GM12878 (cell line): ENCODE results near the gene CHD1. TPM values are rescaled to one million over a fixed set of nuclear protein-coding genes. Genes with fewer than 3 reads are reported as not detected.

ENCODE experiments used
- ATAC-seq: fragments of 200-7000 bp; cut with Tn5 transposase; 3 replicates; pipeline ENCODE4 v1.9.1; 2020; ENCODE audit warnings: mild to moderate bottlenecking, moderate library complexity
- BruUV-seq: library from RNA; stranded (reverse); fragments of 400-500 nt; replicated peaks from 2 replicates; lab custom pipeline; 2021; lab: Mats Ljungman, UMichigan
- CTCF ChIA-PET: fragments of 300-600 bp; sonication (Branson Sonifier 250); formaldehyde crosslinking; extraction: SDS; loops from one replicate; lab custom pipeline; 2021; ENCODE audit warnings: inconsistent platforms; lab: Yijun Ruan, JAX
- POLR2A ChIA-PET: fragments of 350-600 bp; formaldehyde crosslinking; extraction: SDS; loops from one replicate; lab custom pipeline; 2021; ENCODE audit warnings: inconsistent platforms; lab: Charles Lee
- RAD21 ChIA-PET: fragments of 300-600 bp; sonication (Branson Sonifier 250); formaldehyde crosslinking; loops from one replicate; lab custom pipeline; 2023; ENCODE audit warnings: antibody characterized with exemption; ENCODE audit not compliant: unreplicated experiment; lab: Charles Lee
- SMC1A ChIA-PET: fragments of 300-600 bp; sonication (Branson Sonifier 250); formaldehyde crosslinking; loops from one replicate; lab custom pipeline; 2023; ENCODE audit not compliant: unreplicated experiment, uncharacterized antibody; lab: Charles Lee
- DNase-seq: peaks from one replicate; pipeline ENCODE4 v3.0.0-alpha.2; 2011; ENCODE audit warnings: low read depth, low spot score
- FAIRE-seq: peaks from 3 replicates; lab custom pipeline; 2011; peaks lifted over from hg19 to GRCh38; lab: Jason Lieb, UNC
- H2AFZ ChIP-seq: 2 replicates; pipeline ENCODE4 v1.6.0; 2011; ENCODE audit warnings: low read depth, low read length, control low read depth; ENCODE audit not compliant: control insufficient read depth
- H3K27ac ChIP-seq: 2 replicates; pipeline ENCODE4 v1.5.1; 2011; ENCODE audit warnings: control low read depth; ENCODE audit not compliant: control insufficient read depth, insufficient read depth
- H3K27me3 ChIP-seq, 2 experiments: replicated peaks in 1 of 2; 2 replicates each; pipeline versions ENCODE4 v1.6.0 to v1.6.1; 2011; ENCODE audit warnings: low read length in 1 of 2; ENCODE audit not compliant: control insufficient read depth in 2 of 2, insufficient read depth in 2 of 2
- H3K36me3 ChIP-seq, 2 experiments: 2 replicates each; pipeline ENCODE4 v1.5.1; 2011; ENCODE audit warnings: low read length in 1 of 2; ENCODE audit not compliant: control insufficient read depth in 2 of 2, insufficient read depth in 2 of 2
- H3K4me1 ChIP-seq: 2 replicates; pipeline ENCODE4 v1.6.1; 2011; ENCODE audit warnings: mild to moderate bottlenecking, low read length, moderate library complexity, mixed read lengths; ENCODE audit not compliant: control insufficient read depth, insufficient read depth
- H3K4me2 ChIP-seq: 2 replicates; pipeline ENCODE4 v1.6.0; 2011; ENCODE audit warnings: control low read depth; ENCODE audit not compliant: control insufficient read depth, insufficient read depth
- H3K4me3 ChIP-seq: fragments of 200-600 bp; sonication (generic); 2 replicates; pipeline ENCODE4 v1.5.1; 2016
- H3K79me2 ChIP-seq: 2 replicates; pipeline ENCODE4 v1.6.0; 2011; ENCODE audit warnings: low read length; ENCODE audit not compliant: control insufficient read depth, insufficient read depth
- H3K9ac ChIP-seq: 2 replicates; pipeline ENCODE4 v1.8.0; 2011; ENCODE audit warnings: low read length, control low read depth, mixed read lengths; ENCODE audit not compliant: control insufficient read depth, insufficient read depth
- H3K9me3 ChIP-seq: replicated peaks from 3 replicates; pipeline ENCODE4 v1.5.1; 2011; ENCODE audit warnings: mild to moderate bottlenecking, low read length; ENCODE audit not compliant: control insufficient read depth, insufficient read depth
- H4K20me1 ChIP-seq: 2 replicates; pipeline ENCODE4 v1.6.0; 2011; ENCODE audit not compliant: control insufficient read depth, insufficient read depth
- CEBPB ChIP-seq, 2 experiments: fragments of 150-350 bp in 1 of 2; IDR thresholded peaks; 2 replicates each; pipeline ENCODE4 v1.6.1; 2012 to 2014; ENCODE audit warnings: low read depth in 2 of 2, low read length in 2 of 2, borderline replicate concordance in 1 of 2, inconsistent platforms in 1 of 2
- CHD1 ChIP-seq: IDR thresholded peaks from 2 replicates; pipeline ENCODE4 v1.6.1; 2012; ENCODE audit warnings: low read depth, low read length, improper control_type of control experiment
- FOS ChIP-seq: IDR thresholded peaks from 3 replicates; pipeline ENCODE4 v1.6.1; 2011; ENCODE audit warnings: borderline replicate concordance; ENCODE audit not compliant: insufficient read length; ENCODE audit errors: extremely low read depth
- FOXK2 ChIP-seq: fragments of 450-650 bp; IDR thresholded peaks from 2 replicates; pipeline ENCODE4 v1.6.1; 2017; ENCODE audit warnings: mild to moderate bottlenecking, moderate library complexity
- MTA3 ChIP-seq: IDR thresholded peaks from 2 replicates; pipeline ENCODE4 v1.6.1; 2012; ENCODE audit warnings: low read length, inconsistent platforms, borderline replicate concordance
- MYB ChIP-seq: fragments of 150-350 bp; IDR thresholded peaks from 2 replicates; pipeline ENCODE4 v1.6.1; 2014; ENCODE audit warnings: mild to moderate bottlenecking, low read depth, low read length, borderline replicate concordance
- NFYB ChIP-seq: IDR thresholded peaks from 2 replicates; pipeline ENCODE4 v1.6.1; 2011; ENCODE audit warnings: low read depth, mild to moderate bottlenecking, low read length, improper control_type of control experiment, moderate library complexity; ENCODE audit not compliant: insufficient read depth
- NR2F1 ChIP-seq: fragments of 450-650 bp; conservative IDR thresholded peaks from 2 replicates; pipeline ENCODE4 v1.6.1; 2017; ENCODE audit warnings: mild to moderate bottlenecking
- POU2F2 ChIP-seq: IDR thresholded peaks from 3 replicates; pipeline ENCODE4 v1.6.1; 2011; ENCODE audit warnings: low read depth, mild to moderate bottlenecking, low read length, borderline replicate concordance
- SIX5 ChIP-seq: IDR thresholded peaks from 2 replicates; pipeline ENCODE4 v1.6.1; 2011; ENCODE audit warnings: mild to moderate bottlenecking, low read depth, low read length, moderate library complexity; ENCODE audit not compliant: severe bottlenecking
- SMAD1 ChIP-seq: fragments of 450-650 bp; IDR thresholded peaks from 2 replicates; pipeline ENCODE4 v1.6.1; 2018; ENCODE audit warnings: mild to moderate bottlenecking, low read depth; ENCODE audit not compliant: partially characterized antibody
- SMAD5 ChIP-seq: IDR thresholded peaks from 2 replicates; pipeline ENCODE4 v1.6.1; 2016; ENCODE audit warnings: antibody characterized with exemption, low read depth
- SREBF1 ChIP-seq: IDR thresholded peaks from 2 replicates; pipeline ENCODE4 v1.6.1; 2012; ENCODE audit warnings: mild to moderate bottlenecking, low read length
- TARDBP ChIP-seq: IDR thresholded peaks from 2 replicates; pipeline ENCODE4 v1.6.1; 2016; ENCODE audit warnings: borderline replicate concordance
- ZBTB4 ChIP-seq: fragments of 450-650 bp; formaldehyde crosslinking; IDR thresholded peaks from 2 replicates; pipeline ENCODE4 v1.4.0; 2022; ENCODE audit warnings: mild to moderate bottlenecking, moderate library complexity
- WGBS: methylation state at CpG from one replicate; pipeline ENCODE4 v1.1.6; 2016; ENCODE audit warnings: low lambda C conversion rate; ENCODE audit not compliant: insufficient replicate concordance, insufficient coverage; ENCODE audit errors: missing lambda C conversion rate; 5-methylcytosine and 5-hydroxymethylcytosine counted together
- in situ Hi-C: fragments of 300-500 bp; cut with MboI; formaldehyde crosslinking; loops from 9 replicates; pipeline ENCODE4 v1.14.3; 2018; ENCODE audit warnings: mixed read lengths
- intact Hi-C: fragments of 100-400 bp; cut with micrococcal nuclease; formaldehyde crosslinking; loops from one replicate; pipeline ENCODE4 v1.14.2; 2022; ENCODE audit not compliant: unreplicated experiment
- polyA plus RNA-seq, 11 experiments: library from polyadenylated mRNA; depleted of rRNA in 4 of 11; unstranded in 6 of 11; stranded (reverse) in 5 of 11; fragments of >200 nt; fragmentation: Nextera tagmentation in 4 of 11; fragmentation: Illumina TruSeq in 1 of 11; extraction: Ambion mirVana in 4 of 11; extraction: Trizol in 1 of 11; gene quantifications; 1 replicate in 1 of 11; 2 replicates in 10 of 11; pipeline versions ENCODE4 v1.2.1 to v1.2.3, GENCODE V29; 2011 to 2016; ENCODE audit warnings: inconsistent platforms in 2 of 11, missing spikeins in 2 of 11, low read depth in 1 of 11
- total RNA-seq, 4 experiments: library from RNA; depleted of rRNA in 3 of 4; stranded (reverse); fragments of >200 nt in 3 of 4; fragmentation: Illumina TruSeq in 1 of 4; extraction: Trizol in 1 of 4; gene quantifications; 2 replicates each; pipeline versions ENCODE4 v1.2.1 to v1.2.3, GENCODE V29; 2013 to 2021
- TF ChIP-seq, protein P1 (sequence below): IDR thresholded peaks from 2 replicates; pipeline ENCODE4 v1.6.1; 2012; ENCODE audit warnings: low read depth, low read length, improper control_type of control experiment

The CHD1 gene
- total and polyA plus RNA-seq, 10 of the 15 experiments (the other 5 are each of a cell fraction or from before 2014, with no cell fraction given), result 25.5 to 158 (median 50.5) TPM

GRCh38 chr5:98975682-98976407 is 47.0 kb upstream of the CHD1 start (continued):
- TF ChIP-seq FOS, result no peak
- no peak for TF ChIP-seq SREBF1

DNA sequence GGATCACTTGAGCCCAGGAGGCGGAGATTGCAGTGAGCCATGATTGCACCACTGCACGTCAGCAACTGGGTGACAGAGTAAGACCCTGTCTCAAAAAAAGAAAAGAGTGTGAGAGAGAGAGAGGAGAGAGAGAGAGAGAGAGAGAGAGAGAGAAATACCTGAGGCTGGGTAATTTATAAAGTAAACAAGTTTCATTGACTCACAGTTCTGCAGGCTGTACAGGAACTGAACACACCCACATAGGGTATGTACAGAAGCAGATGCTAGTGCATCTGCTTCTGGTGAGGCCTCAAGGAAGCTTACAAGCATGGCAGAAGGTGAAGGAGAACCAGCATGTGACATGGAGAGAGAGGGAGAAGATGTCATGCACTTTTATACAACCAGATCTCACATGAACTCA is 46.4 kb upstream of the CHD1 start:
- intact Hi-C loops (no loop called here), in situ Hi-C loops (no loop called here)
- TF ChIP-seq SMAD1, result no peak
- TF ChIP-seq SREBF1, result no peak
- no peak for TF ChIP-seq TARDBP
- TF ChIP-seq POU2F2, result no peak
- no peak for TF ChIP-seq MTA3
- TF ChIP-seq CHD1, result no peak
- no peak for TF ChIP-seq NR2F1
- no peak for TF ChIP-seq SIX5
- no peak for TF ChIP-seq FOXK2
- no peak for TF ChIP-seq NFYB
- TF ChIP-seq ZBTB4 (CRISPR knock-in tag), result no peak
- no peak for TF ChIP-seq CEBPB (IDR thresholded peaks at IDR 0.05; ENCODE audit: borderline replicate concordance in 1 of 2, low read depth in 2 of 2, low read length in 2 of 2)
- TF ChIP-seq, protein P1, sequence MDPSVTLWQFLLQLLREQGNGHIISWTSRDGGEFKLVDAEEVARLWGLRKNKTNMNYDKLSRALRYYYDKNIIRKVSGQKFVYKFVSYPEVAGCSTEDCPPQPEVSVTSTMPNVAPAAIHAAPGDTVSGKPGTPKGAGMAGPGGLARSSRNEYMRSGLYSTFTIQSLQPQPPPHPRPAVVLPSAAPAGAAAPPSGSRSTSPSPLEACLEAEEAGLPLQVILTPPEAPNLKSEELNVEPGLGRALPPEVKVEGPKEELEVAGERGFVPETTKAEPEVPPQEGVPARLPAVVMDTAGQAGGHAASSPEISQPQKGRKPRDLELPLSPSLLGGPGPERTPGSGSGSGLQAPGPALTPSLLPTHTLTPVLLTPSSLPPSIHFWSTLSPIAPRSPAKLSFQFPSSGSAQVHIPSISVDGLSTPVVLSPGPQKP, result no peak
- TF ChIP-seq SMAD5, result no peak
- TF ChIP-seq MYB, result no peak
- 93% methylated on average over 2 of the region's 2 CpGs for WGBS
- Histone ChIP-seq H4K20me1 (no peaks in the 10 kb centered on the region), H3K36me3 (no peaks in the 10 kb centered on the region), H3K4me3 (no peak overlapping the region), H3K9me3 (no peaks in the 10 kb centered on the region), H3K27me3 (no peaks in the 10 kb centered on the region), H3K27ac (no peak overlapping the region), H3K79me2 (no peaks in the 10 kb centered on the region), H3K9ac (no peak overlapping the region), H2AFZ (no peak overlapping the region), H3K4me1 (peaks cover 9% of the 10 kb centered on the region), H3K4me2 (no peak overlapping the region)
- DNase-seq (no peak), ATAC-seq (peak; percentile 38; the same call in 2 of the 3 replicates), FAIRE-seq (no peak)
- ChIA-PET RAD21 (no interaction called here), POLR2A (no interaction called here), SMC1A (no interaction called here), CTCF (interaction anchor here (0.9 to 1.3 kb wide), 2 partner anchors 46 to 86 kb away, joined by 3 to 4 read pairs; no protein-coding TSS in a partner anchor)
- no TSS peak for BruUV-seq
